GM10248 (cell line): ENCODE data around the gene SNRPA1.

Source experiments
- CTCF ChIA-PET: fragments of 300-600 bp; sonication (Branson Sonifier 250); formaldehyde crosslinking; extraction: SDS; loops from one replicate; lab custom pipeline; 2021; ENCODE audit warnings: antibody characterized with exemption; lab: Yijun Ruan, JAX
- POLR2A ChIA-PET: fragments of 350-650 bp; sonication (Branson Sonifier 250); formaldehyde crosslinking; extraction: SDS; loops from one replicate; lab custom pipeline; 2020; ENCODE audit warnings: antibody characterized with exemption; lab: Yijun Ruan, JAX
- DNase-seq: peaks from one replicate; pipeline ENCODE4 v3.0.0; 2012; ENCODE audit errors: extremely low spot score
- TF ChIP-seq, protein P1 (sequence below): IDR thresholded peaks from 2 replicates; pipeline ENCODE4 v1.5.1; 2012; ENCODE audit warnings: mild to moderate bottlenecking, low read depth; ENCODE audit errors: extremely low read depth, missing control alignments, control extremely low read depth

SNRPA1 gene

DNA sequence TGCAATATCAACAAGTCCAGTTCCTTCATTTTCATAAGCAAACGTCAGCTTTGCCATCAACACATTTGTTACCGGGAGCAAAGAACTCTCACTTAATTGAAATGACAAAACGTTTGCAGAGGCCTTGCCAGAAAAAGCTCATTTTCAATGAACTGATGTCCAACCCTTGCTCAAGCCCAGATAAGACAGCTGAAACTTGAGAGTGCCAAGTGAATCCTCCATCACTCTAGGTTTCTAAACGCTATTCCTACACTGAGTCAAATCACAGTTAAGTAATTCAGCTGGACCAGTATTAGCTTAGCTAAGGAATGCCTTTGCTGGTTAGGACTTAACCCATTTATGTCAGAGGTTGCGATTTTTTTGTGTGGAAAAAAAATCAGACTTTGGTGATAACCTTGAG lies 54.7 kb downstream of the SNRPA1 start:
- TF ChIP-seq, protein P1, sequence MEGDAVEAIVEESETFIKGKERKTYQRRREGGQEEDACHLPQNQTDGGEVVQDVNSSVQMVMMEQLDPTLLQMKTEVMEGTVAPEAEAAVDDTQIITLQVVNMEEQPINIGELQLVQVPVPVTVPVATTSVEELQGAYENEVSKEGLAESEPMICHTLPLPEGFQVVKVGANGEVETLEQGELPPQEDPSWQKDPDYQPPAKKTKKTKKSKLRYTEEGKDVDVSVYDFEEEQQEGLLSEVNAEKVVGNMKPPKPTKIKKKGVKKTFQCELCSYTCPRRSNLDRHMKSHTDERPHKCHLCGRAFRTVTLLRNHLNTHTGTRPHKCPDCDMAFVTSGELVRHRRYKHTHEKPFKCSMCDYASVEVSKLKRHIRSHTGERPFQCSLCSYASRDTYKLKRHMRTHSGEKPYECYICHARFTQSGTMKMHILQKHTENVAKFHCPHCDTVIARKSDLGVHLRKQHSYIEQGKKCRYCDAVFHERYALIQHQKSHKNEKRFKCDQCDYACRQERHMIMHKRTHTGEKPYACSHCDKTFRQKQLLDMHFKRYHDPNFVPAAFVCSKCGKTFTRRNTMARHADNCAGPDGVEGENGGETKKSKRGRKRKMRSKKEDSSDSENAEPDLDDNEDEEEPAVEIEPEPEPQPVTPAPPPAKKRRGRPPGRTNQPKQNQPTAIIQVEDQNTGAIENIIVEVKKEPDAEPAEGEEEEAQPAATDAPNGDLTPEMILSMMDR: no peak
- no peak for DNase-seq
- CTCF ChIA-PET: interaction anchor here (0.8 to 2.4 kb wide), 13 partner anchors 8 to 232 kb away, joined by 3 to 9 read pairs (median 4); partner anchors contain the start of gene CHSY1
- POLR2A ChIA-PET: interaction anchor here (1.1 kb wide), 1 partner anchor 11 kb away, joined by 3 read pairs; the partner anchor contains the start of gene CHSY1

- ChIA-PET CTCF (interaction anchor here (1.1 to 2.4 kb wide), 10 partner anchors 8 to 231 kb away, joined by 3 to 9 read pairs (median 4); no protein-coding TSS in a partner anchor), POLR2A (interaction anchor here (1.1 kb wide), 1 partner anchor 12 kb away, joined by 3 read pairs; the partner anchor contains the start of gene CHSY1)
- TF ChIP-seq, protein P1: no peak
- no peak for DNase-seq
Measured at GRCh38 chr15:101239724-101240136, 55.3 kb downstream of the SNRPA1 start.

DNA sequence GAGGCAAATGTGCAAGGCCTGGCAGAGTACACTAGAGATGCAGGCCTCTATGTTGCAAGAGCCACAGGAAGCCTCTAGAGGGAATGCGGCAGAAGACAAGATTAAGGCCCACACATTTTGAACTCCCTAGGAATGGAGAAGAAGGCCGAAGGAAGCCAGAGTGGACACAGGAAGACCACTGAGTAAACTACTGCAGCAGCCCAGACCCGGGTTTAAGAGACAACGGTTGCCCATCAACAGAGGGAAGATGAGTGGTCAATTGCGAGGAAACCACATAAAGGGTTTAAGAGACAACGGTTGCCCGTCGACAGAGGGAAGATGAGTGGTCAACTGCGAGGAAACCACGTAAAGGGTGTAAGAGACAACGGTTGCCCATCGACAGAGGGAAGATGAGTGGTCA lies 57.8 kb downstream of the SNRPA1 start:
- TF ChIP-seq, protein P1: no peak
- ChIA-PET CTCF (interaction anchor here (1.1 kb wide), 1 partner anchor 403 kb away, joined by 3 read pairs; no protein-coding TSS in a partner anchor), POLR2A (no interaction called here)
- no peak for DNase-seq

- CTCF ChIA-PET: no interaction called here
- DNase-seq: no peak
- TF ChIP-seq, protein P1: no peak
- POLR2A ChIA-PET: no interaction called here
Measured at GRCh38 chr15:101233651-101234280, 61.3 kb downstream of the SNRPA1 start.

DNA sequence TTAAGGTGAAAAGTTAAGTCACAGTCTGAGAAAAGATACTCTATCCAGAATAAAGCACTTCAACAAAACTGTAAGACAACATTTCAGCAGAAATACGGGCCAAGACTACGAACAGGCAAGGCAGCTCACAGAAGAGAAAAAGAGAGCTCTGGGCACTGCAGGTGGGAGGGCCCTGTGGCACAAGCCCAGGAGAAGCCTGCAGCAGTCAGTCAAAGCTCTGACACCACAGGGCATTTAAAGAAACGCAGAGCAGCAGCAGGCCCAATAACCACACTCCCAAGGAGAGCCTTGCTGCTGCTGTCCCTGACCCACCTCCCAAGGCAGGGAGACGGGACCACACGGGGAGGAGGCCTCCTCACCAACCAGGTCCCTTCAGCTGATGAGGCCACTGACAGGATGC lies 62.4 kb downstream of the SNRPA1 start:
- DNase-seq: no peak
- TF ChIP-seq, protein P1: no peak
- POLR2A ChIA-PET: no interaction called here
- CTCF ChIA-PET: interaction anchor here (0.9 to 1.2 kb wide), 3 partner anchors 8 to 426 kb away, joined by 3 read pairs; no protein-coding TSS in a partner anchor
